Choroid plexus epithelial cell (primary cell): ENCODE data around the gene NTF4.
"Not testable (repeated sequence)": the region's sequence is repeated elsewhere in the genome, so short reads cannot be mapped to it uniquely, and the experiment has no call there.

Source experiments
- DNase-seq: peaks from one replicate; pipeline ENCODE4 v3.0.0-alpha.2; 2010; ENCODE audit warnings: low read depth
- H3K4me3 ChIP-seq: 2 replicates; pipeline ENCODE4 v1.5.1; 2011; ENCODE audit warnings: low read depth, mild to moderate bottlenecking, control low read depth, low read length, moderate library complexity
- TF ChIP-seq, protein P1 (sequence below): conservative IDR thresholded peaks from 2 replicates; pipeline ENCODE4 v1.5.1; 2011; ENCODE audit warnings: low read depth, mild to moderate bottlenecking, control low read depth, inconsistent platforms, low read length, moderate library complexity

Gene NTF4

DNA sequence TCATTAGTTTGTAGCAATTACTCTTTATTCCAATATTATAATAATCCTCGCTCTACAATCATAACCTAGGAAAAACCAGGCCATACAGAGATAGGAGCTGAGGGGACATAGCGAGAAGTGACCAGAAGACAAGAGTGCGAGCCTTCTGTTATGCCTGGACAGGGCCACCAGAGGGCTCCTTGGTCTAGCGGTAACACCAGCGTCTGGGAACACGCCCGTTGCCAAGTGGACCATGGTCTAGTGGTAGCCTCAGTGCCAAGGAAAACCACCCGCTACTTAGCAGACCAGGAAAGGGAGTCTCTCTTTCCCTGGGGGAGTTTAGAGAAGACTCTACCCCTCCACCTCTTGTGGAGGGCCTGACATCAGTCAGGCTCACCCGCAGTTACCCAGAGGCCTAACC, 10.3 kb upstream of the NTF4 start:
- not testable (repeated sequence) for H3K4me3 ChIP-seq
- peak; percentile 62 for DNase-seq
- TF ChIP-seq, protein P1, sequence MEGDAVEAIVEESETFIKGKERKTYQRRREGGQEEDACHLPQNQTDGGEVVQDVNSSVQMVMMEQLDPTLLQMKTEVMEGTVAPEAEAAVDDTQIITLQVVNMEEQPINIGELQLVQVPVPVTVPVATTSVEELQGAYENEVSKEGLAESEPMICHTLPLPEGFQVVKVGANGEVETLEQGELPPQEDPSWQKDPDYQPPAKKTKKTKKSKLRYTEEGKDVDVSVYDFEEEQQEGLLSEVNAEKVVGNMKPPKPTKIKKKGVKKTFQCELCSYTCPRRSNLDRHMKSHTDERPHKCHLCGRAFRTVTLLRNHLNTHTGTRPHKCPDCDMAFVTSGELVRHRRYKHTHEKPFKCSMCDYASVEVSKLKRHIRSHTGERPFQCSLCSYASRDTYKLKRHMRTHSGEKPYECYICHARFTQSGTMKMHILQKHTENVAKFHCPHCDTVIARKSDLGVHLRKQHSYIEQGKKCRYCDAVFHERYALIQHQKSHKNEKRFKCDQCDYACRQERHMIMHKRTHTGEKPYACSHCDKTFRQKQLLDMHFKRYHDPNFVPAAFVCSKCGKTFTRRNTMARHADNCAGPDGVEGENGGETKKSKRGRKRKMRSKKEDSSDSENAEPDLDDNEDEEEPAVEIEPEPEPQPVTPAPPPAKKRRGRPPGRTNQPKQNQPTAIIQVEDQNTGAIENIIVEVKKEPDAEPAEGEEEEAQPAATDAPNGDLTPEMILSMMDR: peak; percentile 65

DNA sequence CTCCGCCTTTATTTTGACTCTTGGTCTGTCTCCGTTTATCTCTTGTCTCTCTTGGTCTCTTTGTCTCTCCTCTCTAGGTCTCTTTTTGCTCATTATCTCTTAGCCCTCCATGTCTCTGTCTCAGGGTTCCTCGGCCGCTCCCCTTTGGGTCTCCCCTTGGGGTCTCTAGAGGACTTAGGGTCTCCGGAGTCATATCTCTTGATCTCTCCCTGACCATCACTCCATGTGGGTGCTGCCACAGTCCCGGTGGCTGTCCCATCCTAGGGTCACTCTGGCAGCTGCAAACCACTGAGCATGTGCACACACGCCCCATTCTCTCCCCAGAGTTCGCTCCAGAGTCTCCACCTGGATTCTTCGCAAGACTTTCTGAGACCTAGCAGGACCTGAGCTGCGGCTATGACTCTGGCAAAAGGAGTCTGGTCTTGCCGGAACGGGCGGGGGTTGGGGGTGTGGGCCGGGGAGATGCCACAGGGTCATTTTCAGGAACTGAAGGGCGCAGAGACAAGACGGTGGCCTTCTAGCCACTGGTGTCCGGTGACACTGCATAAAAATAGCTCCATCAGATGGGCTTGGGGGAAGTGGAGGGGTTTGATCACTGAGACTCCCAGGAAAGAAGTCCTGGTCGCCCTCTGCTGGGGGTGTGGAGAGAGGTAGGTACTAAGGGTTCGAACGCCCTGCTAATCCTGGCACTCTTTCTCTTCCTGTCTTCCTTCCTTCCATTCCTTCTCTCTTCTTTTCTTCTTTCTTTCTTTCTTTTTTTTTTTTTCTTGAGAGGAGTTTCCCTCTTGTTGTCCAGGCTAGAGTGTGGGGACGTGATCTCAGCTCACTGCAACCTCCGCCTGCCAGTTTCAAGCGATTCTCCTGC, 9.1 kb upstream of the NTF4 start:
- DNase-seq: no peak
- no peak overlapping the region for H3K4me3 ChIP-seq
- TF ChIP-seq, protein P1: peak; percentile 49

DNA sequence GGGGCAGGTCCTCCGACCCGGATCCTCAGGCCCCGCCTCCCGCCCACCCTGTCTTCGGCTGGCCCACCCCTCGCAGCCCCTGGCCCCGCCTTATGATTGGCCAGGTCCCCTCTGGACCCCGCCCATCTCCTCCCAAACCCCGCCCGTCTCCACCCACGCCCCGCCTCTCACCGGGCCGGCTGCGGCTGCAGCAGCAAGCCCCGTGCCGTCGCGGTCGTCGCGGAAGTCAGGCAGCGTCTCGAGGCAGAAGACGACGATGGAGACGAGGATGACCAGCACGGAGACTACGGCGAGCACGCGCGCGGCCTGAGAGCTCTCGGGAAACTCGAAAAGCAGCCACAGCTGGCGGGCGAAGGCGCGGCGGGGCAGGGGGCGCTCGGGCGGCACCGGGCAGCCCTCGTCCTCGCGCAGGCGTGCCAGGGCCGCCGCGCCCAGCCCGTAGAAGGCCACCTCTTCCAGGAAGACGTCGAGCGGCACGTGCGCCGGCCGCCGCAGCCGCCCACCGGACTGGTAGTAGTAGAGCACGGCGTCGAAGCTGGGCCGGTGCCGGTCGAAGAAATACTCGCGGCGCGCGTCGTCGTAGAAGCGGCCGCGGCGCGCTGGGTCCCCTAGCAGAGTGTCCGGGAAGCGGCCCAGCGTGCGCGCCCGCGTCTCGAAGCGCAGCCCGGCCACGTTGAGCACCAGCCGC, 7.4 kb upstream of the NTF4 start:
- DNase-seq: no peak
- TF ChIP-seq, protein P1: no peak
- H3K4me3 ChIP-seq: no peak overlapping the region

DNA sequence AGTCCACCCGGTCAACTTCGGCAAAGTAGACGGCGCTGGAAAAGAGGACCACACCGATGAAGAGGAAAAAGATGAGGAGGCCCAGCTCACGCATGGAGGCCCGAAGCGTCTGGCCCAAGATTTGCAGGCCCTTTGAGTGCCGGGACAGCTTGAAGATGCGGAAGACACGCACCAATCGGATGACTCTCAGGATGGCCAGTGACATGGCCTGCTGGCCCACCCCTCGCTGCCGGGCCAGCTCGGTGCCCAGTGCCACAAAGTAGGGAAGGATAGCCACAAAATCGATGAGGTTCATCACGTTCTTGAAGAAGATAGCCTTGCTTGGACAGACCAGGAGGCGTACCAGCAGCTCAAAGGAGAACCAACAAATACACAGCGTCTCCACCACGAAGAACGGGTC, 5.8 kb upstream of the NTF4 start:
- TF ChIP-seq, protein P1: no peak
- H3K4me3 ChIP-seq: no peak overlapping the region
- no peak for DNase-seq

DNA sequence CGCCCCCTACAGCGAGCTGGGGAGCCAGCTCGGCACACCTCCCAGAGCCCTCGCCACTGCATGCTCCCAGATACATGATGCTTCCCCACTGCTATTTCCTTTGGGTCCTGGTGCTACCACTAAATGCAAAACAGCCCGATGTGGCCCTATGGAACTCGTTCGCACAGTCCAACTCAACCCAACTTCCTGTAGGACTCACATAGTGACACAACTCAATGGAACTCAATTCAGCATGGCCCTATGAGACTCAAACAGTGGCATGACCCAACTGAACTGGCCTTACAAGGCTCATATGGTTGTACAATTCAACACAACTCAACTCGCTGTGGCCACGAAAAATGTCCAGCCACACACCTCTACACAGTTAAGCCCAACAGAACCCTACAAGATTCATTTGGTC, 4.4 kb upstream of the NTF4 start:
- TF ChIP-seq, protein P1: no peak
- H3K4me3 ChIP-seq: no peak overlapping the region
- no peak for DNase-seq

DNA sequence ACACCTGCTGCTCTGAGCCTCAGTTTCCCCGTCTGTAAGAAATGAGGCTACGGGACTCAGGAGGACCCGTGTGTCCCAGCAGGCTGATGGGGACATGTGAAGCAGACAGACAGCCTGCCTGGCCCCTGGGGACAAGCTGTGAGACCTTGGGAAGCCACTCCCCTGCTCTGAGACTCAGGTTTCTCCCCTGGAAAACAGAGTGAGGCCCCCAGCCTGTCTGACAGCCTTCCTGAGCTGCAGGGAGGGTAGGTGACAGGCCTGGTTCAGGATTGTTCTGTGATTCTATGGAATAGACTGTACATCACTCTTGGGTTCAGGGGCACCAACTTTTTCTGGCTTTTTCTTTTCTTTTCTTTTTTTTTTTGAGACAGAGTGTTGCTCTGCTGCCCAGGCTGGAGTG, 2.9 kb upstream of the NTF4 start:
- no peak overlapping the region for H3K4me3 ChIP-seq
- TF ChIP-seq, protein P1: no peak
- no peak for DNase-seq
